H1 (cell line): ENCODE data around the gene PLOD1. TPM values are rescaled to one million over a fixed set of nuclear protein-coding genes. Genes with fewer than 3 reads are reported as not detected.

ENCODE experiments used
- BRCA1 ChIP-seq: IDR thresholded peaks from 2 replicates; pipeline ENCODE4 v1.6.1; 2012; ENCODE audit warnings: low read depth, low read length, improper control_type of control experiment
- CHD2 ChIP-seq: IDR thresholded peaks from 2 replicates; pipeline ENCODE4 v1.6.1; 2012; ENCODE audit warnings: low read length, improper control_type of control experiment
- GABPA ChIP-seq: IDR thresholded peaks from 2 replicates; pipeline ENCODE4 v1.6.1; 2011; ENCODE audit warnings: mild to moderate bottlenecking, low read length, moderate library complexity, borderline replicate concordance; ENCODE audit not compliant: insufficient read depth
- GTF2F1 ChIP-seq: IDR thresholded peaks from 2 replicates; pipeline ENCODE4 v1.6.1; 2012; ENCODE audit warnings: low read depth, low read length, improper control_type of control experiment, borderline replicate concordance
- KDM4A ChIP-seq: IDR thresholded peaks from one replicate; pipeline ENCODE4 v1.7.1; 2012; ENCODE audit warnings: low read depth, mild to moderate bottlenecking, moderate library complexity, low read length, inconsistent platforms; ENCODE audit not compliant: severe bottlenecking
- SUZ12 ChIP-seq: fragments of 200-600 bp; sonication (generic); IDR thresholded peaks from 2 replicates; pipeline ENCODE4 v1.6.1; 2012; ENCODE audit warnings: mild to moderate bottlenecking, inconsistent platforms, low read length, moderate library complexity, mixed read lengths
- TCF12 ChIP-seq: IDR thresholded peaks from 2 replicates; pipeline ENCODE4 v1.6.1; 2011; ENCODE audit warnings: low read depth, mild to moderate bottlenecking, low read length
- TEAD4 ChIP-seq: IDR thresholded peaks from 2 replicates; pipeline ENCODE4 v1.6.1; 2012; ENCODE audit warnings: low read depth, low read length, inconsistent platforms, mixed read lengths
- polyA plus RNA-seq, 7 experiments: library from polyadenylated mRNA; depleted of rRNA in 3 of 7; stranded (reverse) in 5 of 7; unstranded in 2 of 7; fragments of >200 nt in 5 of 7; fragments of 200-250 nt in 2 of 7; gene quantifications; 1 replicate in 5 of 7; 2 replicates in 1 of 7; 4 replicates in 1 of 7; pipeline versions ENCODE4 v1.2.1 to v1.2.3, GENCODE V29; 2011 to 2013; ENCODE audit warnings: missing spikeins in 2 of 7, mixed read lengths in 2 of 7
- total RNA-seq: library from RNA; stranded (reverse); fragmentation: NEBNext Ultra II Directional; extraction: Animal tissue kit (Norgen Biotek cat#: 25700); gene quantifications from 2 replicates; pipeline ENCODE4 v1.2.1, GENCODE V29; 2021

Gene PLOD1
- total and polyA plus RNA-seq, 2 of the 8 experiments (the other 6 are each of a cell fraction or from before 2014, with no cell fraction given) = 44.9 to 51.8 TPM

DNA sequence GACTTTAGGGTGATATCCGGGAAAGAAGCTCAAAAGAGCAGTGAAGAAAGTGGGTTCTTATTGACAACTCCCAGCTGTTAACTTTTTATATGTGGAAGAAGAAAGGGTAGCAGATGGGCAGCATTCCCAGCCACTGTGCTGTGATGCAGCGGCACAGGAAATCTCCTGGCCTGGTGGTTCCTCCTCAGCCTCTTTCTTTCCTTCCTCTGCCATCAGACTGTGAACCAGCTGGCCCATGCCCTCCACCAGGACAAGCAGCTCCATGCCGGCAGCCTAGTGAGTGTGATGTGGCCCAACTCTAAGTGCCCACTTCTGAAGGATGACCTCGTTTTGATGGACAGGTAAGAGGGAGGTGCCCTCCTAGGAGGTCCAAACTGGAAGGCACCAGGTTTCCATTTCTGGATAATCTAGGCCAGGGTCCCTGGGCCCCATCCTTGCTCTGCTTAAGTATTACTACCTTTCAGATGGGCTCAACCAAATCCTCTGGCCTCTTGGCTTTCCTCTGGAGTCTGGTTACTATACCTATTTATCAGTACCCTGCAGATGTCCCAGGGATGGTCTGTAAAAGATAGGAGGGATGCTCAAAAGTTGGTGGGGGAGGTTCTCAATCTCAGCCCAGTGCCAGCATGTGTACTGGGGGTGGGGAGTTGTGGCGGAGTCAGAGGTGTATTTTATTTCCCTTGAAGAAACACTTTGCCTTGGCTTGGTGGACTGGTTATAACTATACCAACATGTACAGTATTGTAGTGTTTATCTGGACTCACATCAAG, 62.7 kb downstream of the PLOD1 start (continued):
- TF ChIP-seq BRCA1 (no peak), TEAD4 (no peak), KDM4A (no peak), GABPA (no peak), CHD2 (no peak), TCF12 (no peak), SUZ12 (no peak), GTF2F1 (no peak)
